OCI-LY3 (cell line): ENCODE data around the gene CAB39.

ENCODE experiments used
- EZH2phosphoT487 ChIP-seq: fragments of 200-600 bp; shearing (Covaris generic); IDR thresholded peaks from 2 replicates; pipeline ENCODE4 v1.6.1; 2018; ENCODE audit warnings: antibody characterized with exemption, mixed run types, low read depth
- TF ChIP-seq, protein P1 (sequence below): fragments of 200-600, 300-600 bp; sonication (generic); IDR thresholded peaks from 2 replicates; pipeline ENCODE4 v1.5.1; 2014; ENCODE audit warnings: antibody characterized with exemption, low read length, low read depth

DNA sequence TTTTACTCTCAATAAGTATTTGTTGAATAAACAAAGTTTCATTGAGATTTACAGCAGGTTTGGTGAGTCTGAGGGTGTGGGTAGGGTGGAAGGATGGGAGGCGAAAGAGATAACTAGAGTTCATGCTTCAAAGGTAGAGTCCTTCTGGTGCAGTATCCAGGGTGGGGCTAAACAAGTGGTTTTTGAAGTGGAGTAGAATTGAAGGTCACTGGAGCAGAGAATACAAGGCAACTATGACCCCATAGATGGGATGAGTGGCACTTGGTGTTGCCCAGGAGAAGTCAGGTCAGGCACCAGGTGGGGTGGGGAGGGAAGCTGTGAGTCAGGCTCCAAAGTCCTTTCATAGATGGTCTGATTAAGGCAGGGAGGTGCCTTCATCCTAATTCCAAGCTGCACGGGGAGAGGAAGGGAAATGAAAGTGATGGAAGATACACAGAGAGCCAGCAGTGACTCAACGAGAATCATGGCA, 6.6 kb upstream of the CAB39 start:
- TF ChIP-seq, protein P1, sequence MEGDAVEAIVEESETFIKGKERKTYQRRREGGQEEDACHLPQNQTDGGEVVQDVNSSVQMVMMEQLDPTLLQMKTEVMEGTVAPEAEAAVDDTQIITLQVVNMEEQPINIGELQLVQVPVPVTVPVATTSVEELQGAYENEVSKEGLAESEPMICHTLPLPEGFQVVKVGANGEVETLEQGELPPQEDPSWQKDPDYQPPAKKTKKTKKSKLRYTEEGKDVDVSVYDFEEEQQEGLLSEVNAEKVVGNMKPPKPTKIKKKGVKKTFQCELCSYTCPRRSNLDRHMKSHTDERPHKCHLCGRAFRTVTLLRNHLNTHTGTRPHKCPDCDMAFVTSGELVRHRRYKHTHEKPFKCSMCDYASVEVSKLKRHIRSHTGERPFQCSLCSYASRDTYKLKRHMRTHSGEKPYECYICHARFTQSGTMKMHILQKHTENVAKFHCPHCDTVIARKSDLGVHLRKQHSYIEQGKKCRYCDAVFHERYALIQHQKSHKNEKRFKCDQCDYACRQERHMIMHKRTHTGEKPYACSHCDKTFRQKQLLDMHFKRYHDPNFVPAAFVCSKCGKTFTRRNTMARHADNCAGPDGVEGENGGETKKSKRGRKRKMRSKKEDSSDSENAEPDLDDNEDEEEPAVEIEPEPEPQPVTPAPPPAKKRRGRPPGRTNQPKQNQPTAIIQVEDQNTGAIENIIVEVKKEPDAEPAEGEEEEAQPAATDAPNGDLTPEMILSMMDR, result no peak
- TF ChIP-seq EZH2phosphoT487, result no peak
